AG04450 (cell line): ENCODE measurements around the gene NAIF1. TPM values are rescaled to one million over a fixed set of nuclear protein-coding genes. Genes with fewer than 3 reads are reported as not detected.
A peak's percentile ranks its signal among the peaks of the same experiment; 100 is the strongest.

Experiments used
- CTCF ChIA-PET: fragments of 300-600, 350-600 bp; formaldehyde crosslinking; extraction: SDS; loops from one replicate; lab custom pipeline; 2022; ENCODE audit warnings: antibody characterized with exemption, inconsistent platforms; lab: Charles Lee
- POLR2A ChIA-PET: fragments of 350-600 bp; formaldehyde crosslinking; extraction: SDS; loops from one replicate; lab custom pipeline; 2021; ENCODE audit warnings: antibody characterized with exemption, inconsistent platforms; lab: Yijun Ruan, JAX
- DNase-seq: peaks from one replicate; pipeline ENCODE4 v3.0.0-alpha.2; 2011; ENCODE audit warnings: low read depth, low spot score
- H3K27ac ChIP-seq: one replicate; pipeline ENCODE4 v1.5.1; 2012; ENCODE audit warnings: low read depth, low read length, control low read depth
- H3K27me3 ChIP-seq: one replicate; pipeline ENCODE4 v1.6.0; 2012; ENCODE audit warnings: low read length; ENCODE audit not compliant: control insufficient read depth, insufficient read depth
- H3K4me3 ChIP-seq: 2 replicates; pipeline ENCODE4 v1.5.1; 2011; ENCODE audit warnings: mild to moderate bottlenecking, low read depth, low read length, control low read depth
- H3K9me3 ChIP-seq: 2 replicates; pipeline ENCODE4 v1.5.1; 2012; ENCODE audit warnings: low read length; ENCODE audit not compliant: control insufficient read depth, insufficient read depth
- polyA plus RNA-seq: library from polyadenylated mRNA; depleted of rRNA; stranded (reverse); fragments of >200 nt; gene quantifications from 2 replicates; pipeline ENCODE4 v1.2.3, GENCODE V29; 2011
- TF ChIP-seq, protein P1 (sequence below): IDR thresholded peaks from 2 replicates; pipeline ENCODE4 v1.5.1; 2011; ENCODE audit warnings: low read depth, low read length, control low read depth, inconsistent platforms

The NAIF1 gene
- polyA plus RNA-seq, 1 experiment: 7.5 TPM

DNA sequence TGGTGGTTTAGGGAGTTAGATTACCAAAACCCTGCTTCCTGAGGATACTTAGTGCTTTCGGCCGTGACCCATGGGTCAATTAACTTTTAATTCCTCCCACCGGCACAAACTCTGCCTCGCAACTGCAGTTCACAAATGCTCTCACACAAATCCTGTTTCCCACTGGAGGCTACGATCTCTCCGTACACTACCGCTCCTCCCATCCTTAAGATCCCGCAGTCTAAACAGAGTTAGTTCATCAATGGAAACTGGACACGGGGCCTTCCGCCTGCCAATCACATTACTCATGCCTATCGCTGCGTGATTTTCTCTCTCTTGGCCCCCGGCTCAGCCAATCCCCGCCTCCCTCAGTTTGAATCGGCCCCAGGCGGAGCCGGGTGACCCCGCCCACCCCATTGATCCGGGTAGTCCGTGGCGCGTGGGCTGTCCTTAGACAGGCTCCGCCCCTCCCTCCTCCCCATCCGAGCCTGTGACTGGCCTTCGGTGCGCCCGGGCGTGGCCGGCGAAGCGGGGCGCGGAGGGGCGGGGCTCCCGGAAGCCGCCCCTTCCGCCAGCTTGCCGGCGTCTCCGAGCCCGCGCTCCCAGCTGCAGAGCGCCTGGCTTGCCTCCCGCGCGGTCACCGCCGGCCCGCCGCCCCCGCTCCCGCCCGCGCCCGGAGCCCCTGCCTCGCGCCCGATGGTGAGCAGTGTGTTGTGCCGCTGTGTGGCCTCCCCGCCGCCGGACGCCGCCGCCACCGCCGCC is 695 bp upstream of the NAIF1 start, which contains the start of gene SLC25A25:
Gene SLC25A25, plus strand, starts transcription at position 588 of the 741 bp plus-strand sequence. Its CDS starts 88 bp downstream, at position 676.
- Histone ChIP-seq H3K27me3 (no peaks in the 10 kb centered on the region), H3K4me3 (peak within 1 kb of the TSS; percentile 93), H3K9me3 (peaks cover 7% of the 10 kb centered on the region; the same call in 1 of the 2 replicates), H3K27ac (peak within 1 kb of the TSS; percentile 100)
- CTCF ChIA-PET: interaction anchor here (0.6 to 1.9 kb wide), 7 partner anchors 10 to 125 kb away, joined by 3 to 10 read pairs (median 4); no protein-coding TSS in a partner anchor
- TF ChIP-seq, protein P1, sequence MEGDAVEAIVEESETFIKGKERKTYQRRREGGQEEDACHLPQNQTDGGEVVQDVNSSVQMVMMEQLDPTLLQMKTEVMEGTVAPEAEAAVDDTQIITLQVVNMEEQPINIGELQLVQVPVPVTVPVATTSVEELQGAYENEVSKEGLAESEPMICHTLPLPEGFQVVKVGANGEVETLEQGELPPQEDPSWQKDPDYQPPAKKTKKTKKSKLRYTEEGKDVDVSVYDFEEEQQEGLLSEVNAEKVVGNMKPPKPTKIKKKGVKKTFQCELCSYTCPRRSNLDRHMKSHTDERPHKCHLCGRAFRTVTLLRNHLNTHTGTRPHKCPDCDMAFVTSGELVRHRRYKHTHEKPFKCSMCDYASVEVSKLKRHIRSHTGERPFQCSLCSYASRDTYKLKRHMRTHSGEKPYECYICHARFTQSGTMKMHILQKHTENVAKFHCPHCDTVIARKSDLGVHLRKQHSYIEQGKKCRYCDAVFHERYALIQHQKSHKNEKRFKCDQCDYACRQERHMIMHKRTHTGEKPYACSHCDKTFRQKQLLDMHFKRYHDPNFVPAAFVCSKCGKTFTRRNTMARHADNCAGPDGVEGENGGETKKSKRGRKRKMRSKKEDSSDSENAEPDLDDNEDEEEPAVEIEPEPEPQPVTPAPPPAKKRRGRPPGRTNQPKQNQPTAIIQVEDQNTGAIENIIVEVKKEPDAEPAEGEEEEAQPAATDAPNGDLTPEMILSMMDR: no peak
- POLR2A ChIA-PET: interaction anchor here (0.6 to 2.4 kb wide), 7 partner anchors 11 to 1378 kb away, joined by 4 to 25 read pairs (median 6); no protein-coding TSS in a partner anchor
- DNase-seq: peak; percentile 99

DNA sequence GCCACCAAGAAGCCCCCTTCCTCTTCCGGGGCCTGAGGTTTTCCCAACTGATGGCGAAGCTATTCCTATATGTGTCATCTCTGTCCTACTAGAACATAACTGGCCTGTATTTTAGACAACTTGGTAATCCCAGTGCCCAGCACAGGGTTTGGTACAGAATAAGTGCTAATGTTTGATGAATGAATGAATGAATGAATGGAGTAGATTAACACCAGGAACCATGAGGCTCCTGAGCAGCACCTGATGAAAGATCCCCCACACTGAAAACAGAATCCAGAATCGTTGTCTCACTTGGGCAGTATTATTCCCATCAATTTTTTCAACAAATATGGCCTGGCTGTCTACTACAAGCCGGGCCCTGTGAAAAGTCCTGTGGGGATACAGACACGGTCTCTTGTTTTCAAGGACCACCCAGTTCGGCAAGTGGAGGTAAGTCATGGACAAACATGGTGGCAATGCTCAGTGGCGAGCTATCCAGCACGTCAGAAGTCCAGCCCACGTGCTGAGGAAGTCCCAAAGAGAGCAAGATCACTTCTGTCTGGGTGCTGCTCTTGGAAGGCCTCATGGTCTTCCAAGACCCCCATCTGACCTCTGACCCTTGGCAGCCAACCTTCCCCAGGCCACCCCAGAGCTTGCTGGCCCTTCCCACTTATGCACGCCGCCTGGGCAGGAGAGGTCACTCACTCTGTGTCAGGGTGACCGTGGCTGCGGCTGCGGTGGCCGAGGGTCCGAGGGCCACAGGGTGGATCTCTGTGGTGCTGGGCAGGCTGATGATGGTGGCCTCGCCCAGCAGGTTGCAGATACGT is 1.0 kb downstream of the NAIF1 start:
- H3K9me3 ChIP-seq: peaks cover 7% of the 10 kb centered on the region; the same call in 1 of the 2 replicates
- ChIA-PET CTCF (interaction anchor here (1.6 to 1.9 kb wide), 2 partner anchors 13 to 123 kb away, joined by 7 to 10 read pairs; no protein-coding TSS in a partner anchor), POLR2A (interaction anchor here (1.2 to 2.4 kb wide), 2 partner anchors 15 to 62 kb away, joined by 4 to 25 read pairs; no protein-coding TSS in a partner anchor)
- TF ChIP-seq, protein P1: no peak
- H3K27ac ChIP-seq: no peak overlapping the region
- DNase-seq: no peak
- H3K4me3 ChIP-seq: peak overlapping the region; percentile 58
- no peaks in the 10 kb centered on the region for H3K27me3 ChIP-seq

DNA sequence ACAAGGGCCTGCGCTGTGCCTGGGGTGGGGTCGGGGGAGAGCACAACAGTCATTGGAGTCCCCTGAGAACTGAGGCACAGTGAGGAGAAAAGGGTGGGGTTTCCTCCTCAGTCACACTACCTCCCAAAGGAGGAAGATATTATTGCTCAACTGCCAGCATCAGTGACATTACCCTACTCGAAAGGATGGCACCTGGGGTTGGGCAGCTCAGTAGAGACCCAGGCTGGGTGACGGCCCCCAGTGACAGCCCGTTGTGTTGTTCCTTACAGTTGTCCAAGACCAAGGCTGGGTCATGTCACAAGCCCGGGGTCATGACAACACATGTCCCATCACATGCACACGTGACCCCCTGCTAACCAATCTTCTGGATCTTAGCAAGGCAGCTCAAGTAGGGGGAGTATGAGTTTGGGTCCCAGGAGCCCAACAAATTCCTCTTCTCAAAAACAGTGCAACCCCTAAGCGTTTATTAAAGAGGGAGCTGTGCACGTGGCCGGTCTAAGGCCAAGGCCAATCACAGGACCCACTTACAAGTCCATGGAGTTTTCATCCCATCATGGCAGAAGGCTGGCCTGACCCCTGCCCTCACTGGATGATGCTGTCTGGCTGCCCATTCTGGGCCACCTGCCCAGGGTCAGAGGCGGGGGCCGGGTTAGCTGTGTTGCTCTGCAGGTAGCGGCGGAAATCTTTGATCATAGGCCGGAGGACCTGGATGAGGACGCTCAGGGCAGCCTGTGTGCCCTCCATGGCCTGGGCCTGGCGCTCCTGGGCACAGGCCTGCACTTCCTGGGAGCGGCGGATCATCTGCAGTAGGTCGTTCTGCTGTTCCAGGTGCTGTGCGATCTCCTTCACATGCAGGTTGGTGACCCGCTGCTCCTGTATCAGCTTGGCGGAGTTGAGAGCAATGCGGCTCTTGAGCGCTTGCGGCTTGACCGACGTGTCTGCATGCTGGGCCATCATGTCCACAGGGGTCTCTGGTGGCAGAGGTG is 4.0 kb downstream of the NAIF1 start:
- no peak overlapping the region for H3K27ac ChIP-seq
- DNase-seq: no peak
- TF ChIP-seq, protein P1: no peak
- CTCF ChIA-PET: interaction anchor here (0.9 kb wide), 1 partner anchor 55 kb away, joined by 5 read pairs; no protein-coding TSS in a partner anchor
- H3K27me3 ChIP-seq: no peaks in the 10 kb centered on the region
- POLR2A ChIA-PET: interaction anchor here (0.5 kb wide), 1 partner anchor 15 kb away, joined by 8 read pairs; no protein-coding TSS in a partner anchor
- peaks cover 7% of the 10 kb centered on the region; the same call in 1 of the 2 replicates for H3K9me3 ChIP-seq
- H3K4me3 ChIP-seq: no peak overlapping the region

DNA sequence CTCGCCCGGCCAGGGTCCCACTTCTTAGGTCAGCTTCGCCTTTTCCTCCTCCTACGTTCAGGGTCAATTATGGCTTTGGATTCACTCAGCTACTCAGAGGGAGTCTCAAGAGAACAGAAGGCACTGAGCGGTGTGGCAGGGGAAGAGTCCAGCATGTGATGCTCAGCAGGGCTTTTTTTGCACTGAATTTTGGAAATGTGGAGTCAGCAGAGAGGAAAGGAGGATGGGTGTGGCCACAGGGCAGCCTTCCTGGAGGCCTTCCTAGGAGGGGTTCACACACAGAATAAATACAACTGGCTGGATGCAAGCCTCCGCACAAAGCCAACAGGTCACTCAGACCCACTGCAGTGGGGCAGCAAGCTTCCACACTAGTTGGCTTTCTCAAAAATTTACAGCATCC is 4.8 kb downstream of the NAIF1 start:
- Histone ChIP-seq H3K27ac (no peak overlapping the region), H3K4me3 (no peak overlapping the region), H3K9me3 (peaks cover 7% of the 10 kb centered on the region; the same call in 1 of the 2 replicates), H3K27me3 (no peaks in the 10 kb centered on the region)
- DNase-seq: no peak
- TF ChIP-seq, protein P1: no peak
- ChIA-PET POLR2A (no interaction called here), CTCF (no interaction called here)
